H9 (cell line): ENCODE results near the gene DCAF11. TPM values are rescaled to one million over a fixed set of nuclear protein-coding genes. Genes with fewer than 3 reads are reported as not detected.
"Not testable (repeated sequence)": the region's sequence is repeated elsewhere in the genome, so short reads cannot be mapped to it uniquely, and the experiment has no call there.

Experiments
- DNase-seq: peaks from one replicate; pipeline ENCODE4 v3.0.0-alpha.2; 2017
- H2AFZ ChIP-seq: one replicate; pipeline ENCODE4 v1.6.1; 2013; ENCODE audit warnings: mild to moderate bottlenecking, low read length, control low read depth, moderate library complexity
- H2AK5ac ChIP-seq: 2 replicates; pipeline ENCODE4 v1.6.1; 2013; ENCODE audit warnings: low read length, control low read depth, mixed read lengths; ENCODE audit not compliant: insufficient read length
- H2BK120ac ChIP-seq: one replicate; pipeline ENCODE4 v1.6.1; 2013; ENCODE audit warnings: low read depth, mild to moderate bottlenecking, low read length, control low read depth, inconsistent platforms; ENCODE audit not compliant: poor library complexity, severe bottlenecking
- H2BK12ac ChIP-seq: 2 replicates; pipeline ENCODE4 v1.6.1; 2013; ENCODE audit warnings: low read length, control low read depth, mixed read lengths, low read depth; ENCODE audit not compliant: insufficient read length
- H2BK15ac ChIP-seq: 2 replicates; pipeline ENCODE4 v1.6.1; 2013; ENCODE audit warnings: low read depth, low read length, control low read depth
- H2BK20ac ChIP-seq: one replicate; pipeline ENCODE4 v1.6.1; 2013; ENCODE audit warnings: low read depth, mild to moderate bottlenecking, low read length, control low read depth, inconsistent platforms; ENCODE audit not compliant: poor library complexity, severe bottlenecking
- H2BK5ac ChIP-seq: 2 replicates; pipeline ENCODE4 v1.6.1; 2013; ENCODE audit warnings: low read length, control low read depth, mixed read lengths; ENCODE audit not compliant: insufficient read length
- H3K14ac ChIP-seq: 2 replicates; pipeline ENCODE4 v1.6.1; 2013; ENCODE audit warnings: low read length, control low read depth; ENCODE audit not compliant: insufficient read depth
- H3K18ac ChIP-seq: 2 replicates; pipeline ENCODE4 v1.6.1; 2013; ENCODE audit warnings: low read depth, mild to moderate bottlenecking, mixed read lengths, low read length, control low read depth; ENCODE audit not compliant: insufficient read length
- H3K23ac ChIP-seq: 2 replicates; pipeline ENCODE4 v1.6.1; 2013; ENCODE audit warnings: low read length, control low read depth, mixed read lengths, low read depth; ENCODE audit not compliant: insufficient read length
- H3K23me2 ChIP-seq: 2 replicates; pipeline ENCODE4 v1.6.1; 2013; ENCODE audit warnings: low read depth, mild to moderate bottlenecking, mixed read lengths, low read length, control low read depth; ENCODE audit not compliant: insufficient read length, poor library complexity, severe bottlenecking
- H3K27ac ChIP-seq: 2 replicates; pipeline ENCODE4 v1.5.1; 2013; ENCODE audit warnings: low read length, control low read depth, mixed read lengths, low read depth; ENCODE audit not compliant: insufficient read length
- H3K27me3 ChIP-seq: 2 replicates; pipeline ENCODE4 v1.6.1; 2013; ENCODE audit warnings: low read length, control low read depth, inconsistent platforms; ENCODE audit not compliant: insufficient read depth
- H3K4ac ChIP-seq: 2 replicates; pipeline ENCODE4 v1.6.1; 2013; ENCODE audit warnings: low read depth, mild to moderate bottlenecking, control low read depth, inconsistent platforms, low read length, moderate library complexity
- H3K4me1 ChIP-seq: 2 replicates; pipeline ENCODE4 v1.6.1; 2013; ENCODE audit warnings: low read length, control low read depth, inconsistent platforms; ENCODE audit not compliant: insufficient read depth
- H3K4me2 ChIP-seq: 2 replicates; pipeline ENCODE4 v1.6.1; 2013; ENCODE audit warnings: low read length, control low read depth, mixed read lengths; ENCODE audit not compliant: insufficient read length, insufficient read depth
- H3K56ac ChIP-seq: 2 replicates; pipeline ENCODE4 v1.6.1; 2013; ENCODE audit warnings: low read depth, mild to moderate bottlenecking, mixed read lengths, low read length, control low read depth; ENCODE audit not compliant: insufficient read length
- H3K79me1 ChIP-seq: 2 replicates; pipeline ENCODE4 v1.6.1; 2013; ENCODE audit warnings: low read depth, mild to moderate bottlenecking, moderate library complexity, low read length, control low read depth, inconsistent platforms; ENCODE audit not compliant: insufficient read depth, poor library complexity, severe bottlenecking
- H3K79me2 ChIP-seq: 2 replicates; pipeline ENCODE4 v1.6.1; 2013; ENCODE audit warnings: low read length, control low read depth, inconsistent platforms; ENCODE audit not compliant: insufficient read depth
- H3K9ac ChIP-seq: 2 replicates; pipeline ENCODE4 v1.6.1; 2013; ENCODE audit warnings: low read length, control low read depth, mixed read lengths; ENCODE audit not compliant: insufficient read length; ENCODE audit errors: extremely low read depth
- H3K9me3 ChIP-seq: one replicate; pipeline ENCODE4 v1.6.1; 2013; ENCODE audit warnings: low read depth, low read length, inconsistent platforms; ENCODE audit not compliant: control insufficient read depth
- H3T11ph ChIP-seq: one replicate; pipeline ENCODE4 v1.6.1; 2013; ENCODE audit warnings: mild to moderate bottlenecking, low read length, control low read depth, inconsistent platforms
- H4K20me1 ChIP-seq: one replicate; pipeline ENCODE4 v1.6.1; 2013; ENCODE audit not compliant: control insufficient read depth, insufficient read length, insufficient read depth
- H4K5ac ChIP-seq: 2 replicates; pipeline ENCODE4 v1.6.1; 2013; ENCODE audit warnings: low read depth, mild to moderate bottlenecking, mixed read lengths, low read length, control low read depth; ENCODE audit not compliant: insufficient read length
- H4K8ac ChIP-seq: replicated peaks from 2 replicates; pipeline ENCODE4 v1.6.1; 2013; ENCODE audit warnings: low read length, control low read depth, mixed read lengths, low read depth; ENCODE audit not compliant: insufficient read length
- H4K91ac ChIP-seq: 2 replicates; pipeline ENCODE4 v1.6.1; 2013; ENCODE audit warnings: low read depth, mild to moderate bottlenecking, moderate library complexity, mixed read lengths, low read length, control low read depth; ENCODE audit not compliant: insufficient read length
- H3K27ac Mint-ChIP-seq, 3 experiments: 2 replicates in 2 of 3; 3 replicates in 1 of 3; pipeline ENCODE4 v1.8.0; 2020 to 2021; ENCODE audit warnings: mixed read lengths in 3 of 3, mild to moderate bottlenecking in 1 of 3, moderate library complexity in 1 of 3
- H3K27me3 Mint-ChIP-seq: 2 replicates; pipeline ENCODE4 v1.8.0; 2021; ENCODE audit warnings: low read depth, mild to moderate bottlenecking, moderate library complexity, mixed read lengths
- H3K36me3 Mint-ChIP-seq, 3 experiments: 2 replicates in 2 of 3; 3 replicates in 1 of 3; pipeline ENCODE4 v1.8.0; 2020 to 2021; ENCODE audit warnings: low read depth in 3 of 3, mixed read lengths in 3 of 3; ENCODE audit not compliant: insufficient read depth in 1 of 3
- H3K4me1 Mint-ChIP-seq, 2 experiments: 2 replicates each; pipeline ENCODE4 v1.8.0; 2020; ENCODE audit warnings: mixed read lengths in 2 of 2
- H3K4me3 Mint-ChIP-seq, 2 experiments: 2 replicates in 1 of 2; 3 replicates in 1 of 2; pipeline ENCODE4 v1.8.0; 2020 to 2021; ENCODE audit warnings: mild to moderate bottlenecking in 2 of 2, mixed read lengths in 2 of 2, moderate library complexity in 1 of 2
- H3K9me3 Mint-ChIP-seq, 2 experiments: 2 replicates in 1 of 2; 3 replicates in 1 of 2; pipeline ENCODE4 v1.8.0; 2020; ENCODE audit warnings: mild to moderate bottlenecking in 2 of 2, mixed read lengths in 2 of 2, moderate library complexity in 1 of 2
- CTCF ChIP-seq: fragments of 200-600 bp; sonication (generic); conservative IDR thresholded peaks from 3 replicates; pipeline ENCODE4 v1.8.0; 2021; ENCODE audit warnings: antibody characterized with exemption, mild to moderate bottlenecking
- WGBS: extraction: QIAGEN DNeasy Blood & Tissue Kit; methylation state at CpG from one replicate; pipeline ENCODE4 v1.1.7; 2013; ENCODE audit warnings: missing lambda C conversion rate, low lambda C conversion rate, mixed read lengths; ENCODE audit not compliant: insufficient read length; ENCODE audit errors: extremely low coverage; 5-methylcytosine and 5-hydroxymethylcytosine counted together
- total RNA-seq: library from RNA; stranded (reverse); gene quantifications from 2 replicates; pipeline ENCODE4 v1.2.1, GENCODE V29; 2021

DCAF11 gene
- total RNA-seq, 1 experiment from 2014 or later, result 73.4 TPM

- Histone ChIP-seq H3K79me2 (no peaks in the 10 kb centered on the region), H2BK15ac (no peak overlapping the region), H3K79me1 (no peaks in the 10 kb centered on the region), H3K23ac (no peak overlapping the region), H4K91ac (no peak overlapping the region), H3T11ph (no peak overlapping the region), H3K18ac (no peak overlapping the region), H2BK120ac (no peak overlapping the region), H3K56ac (no peak overlapping the region), H3K4me2 (no peak overlapping the region), H3K9ac (no peak overlapping the region), H4K5ac (no peak overlapping the region), H3K14ac (no peak overlapping the region), H2BK5ac (no peak overlapping the region), H2BK12ac (no peak overlapping the region), H4K20me1 (no peaks in the 10 kb centered on the region), H3K4ac (no peak overlapping the region), H2AK5ac (no peak overlapping the region), H2AFZ (no peak overlapping the region), H2BK20ac (no peak overlapping the region), H3K4me1 (no peaks in the 10 kb centered on the region), H3K27ac (no peak overlapping the region), H3K9me3 (no peaks in the 10 kb centered on the region), H3K23me2 (no peaks in the 10 kb centered on the region), H4K8ac (no peak overlapping the region), H3K27me3 (no peaks in the 10 kb centered on the region)
- Mint-ChIP-seq H3K4me1 (no peaks in the 10 kb centered on the region; a peak in 2 of 4 replicates), H3K27me3 (no peaks in the 10 kb centered on the region), H3K27ac (no peak overlapping the region), H3K9me3 (peaks cover 18 to 19% of the 10 kb centered on the region in 2 experiments), H3K4me3 (no peak overlapping the region), H3K36me3 (peaks cover 54 to 63% (median 61%) of the 10 kb centered on the region in 3 experiments)
- WGBS, result no CpG with 5 or more reads among the region's 13 CpGs
- TF ChIP-seq CTCF, result no peak
- DNase-seq, result no peak
Measured at GRCh38 chr14:24103451-24103850, 11.1 kb upstream of the DCAF11 start.

GRCh38 chr14:24105609-24106239 is 8.9 kb upstream of the DCAF11 start:
- not testable (repeated sequence) for H2BK15ac ChIP-seq, H3K56ac ChIP-seq, H3K4ac ChIP-seq, H3K4me1 Mint-ChIP-seq, H3K14ac ChIP-seq, H3K9me3 ChIP-seq, H3T11ph ChIP-seq, H3K23ac ChIP-seq, DNase-seq, H4K8ac ChIP-seq, H3K27me3 ChIP-seq, H3K79me1 ChIP-seq, H3K4me1 ChIP-seq, H2BK5ac ChIP-seq, H2AK5ac ChIP-seq, H3K27ac ChIP-seq, H3K18ac ChIP-seq, H4K5ac ChIP-seq, H2AFZ ChIP-seq, H3K4me2 ChIP-seq, H2BK20ac ChIP-seq, H4K20me1 ChIP-seq, H3K9ac ChIP-seq, H3K23me2 ChIP-seq, H3K4me3 Mint-ChIP-seq, H4K91ac ChIP-seq, H2BK120ac ChIP-seq, H2BK12ac ChIP-seq, H3K27me3 Mint-ChIP-seq, H3K79me2 ChIP-seq
- Mint-ChIP-seq H3K27ac (0 out of 7 replicates have a peak overlapping the region, but pooled peaks of 1 of the 3 experiments have one; percentile 53), H3K36me3 (peaks cover 37 to 42% (median 42%) of the 10 kb centered on the region in 3 experiments), H3K9me3 (peaks cover 18 to 19% of the 10 kb centered on the region in 2 experiments)
- no CpG with 5 or more reads among the region's 8 CpGs for WGBS
